ENCODE measurements around the gene KLF7.

The KLF7 gene

DNA sequence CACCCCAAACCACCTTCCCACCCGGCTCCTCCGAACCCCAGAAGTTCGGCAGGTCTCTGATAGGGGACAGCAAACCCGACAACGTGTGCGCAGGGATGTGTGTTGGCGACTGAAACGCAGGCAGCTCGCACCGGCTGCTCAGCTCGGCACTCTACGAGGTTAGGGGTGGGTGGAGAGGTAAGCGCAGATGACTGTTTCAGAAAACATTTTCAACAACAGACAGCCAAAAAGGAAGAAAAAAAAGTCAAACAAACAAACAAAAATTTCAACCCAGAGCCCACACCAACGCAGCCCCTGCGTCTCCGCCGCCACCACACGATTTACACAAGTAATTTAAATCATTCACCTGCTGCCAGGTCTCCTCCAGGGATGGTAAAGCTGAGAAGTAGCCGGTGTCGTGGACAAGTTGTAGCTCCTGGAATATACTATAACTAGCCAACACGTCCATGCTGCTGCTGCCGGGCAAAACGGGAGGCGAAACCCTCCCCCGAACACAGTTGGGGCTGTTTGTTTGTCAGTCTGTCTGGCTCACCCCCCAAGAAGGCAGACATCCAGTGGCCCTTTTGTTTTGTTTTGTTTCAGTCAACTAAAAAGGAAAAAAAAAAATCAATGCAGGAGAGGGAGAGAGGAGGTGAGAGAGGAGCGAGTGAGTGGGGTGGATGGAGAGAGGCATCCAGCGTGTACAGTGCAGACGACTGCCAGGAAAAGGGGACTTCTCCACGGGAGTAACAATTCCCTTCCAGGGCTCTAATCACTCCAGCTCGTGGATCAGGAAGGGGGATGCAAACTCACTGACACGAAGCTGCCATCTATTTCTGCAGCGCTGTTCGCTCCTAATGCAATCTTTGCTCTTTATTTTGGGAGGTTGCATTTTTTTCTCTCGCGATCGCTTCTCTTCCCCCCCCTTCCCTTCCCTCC lies at the start of gene KLF7:
Gene KLF7 (minus strand): TSS at position 828 of the 918 bp plus-strand sequence. CDS start 380 bp downstream, at position 448.
- H2AFZ ChIP-seq (ENCODE audit: low read depth, low read length) = peak within 1 kb of the TSS; percentile 92
- H3K4me3 ChIP-seq (ENCODE audit: low read depth in 1 of 2, low read length in 2 of 2) = peak within 1 kb of the TSS; percentile 56 to 67
- TF ChIP-seq EZH2 (IDR thresholded peaks at IDR 0.05; ENCODE audit: borderline replicate concordance, low read depth, low read length, severe bottlenecking) (peak; percentile 93), CTCF (IDR thresholded peaks at IDR 0.05; ENCODE audit: borderline replicate concordance, extremely low read depth, low read length, poor library complexity, severe bottlenecking) (no peak)
- no peaks in the 10 kb centered on the region for H3K79me2 ChIP-seq (ENCODE audit: insufficient read depth, low read length)
- peaks cover 8% of the 10 kb centered on the region; the same call in 1 of the 2 replicates for H4K20me1 ChIP-seq (ENCODE audit: insufficient read depth, low read length)
- H3K27ac ChIP-seq (ENCODE audit: low read length) = peak within 1 kb of the TSS; percentile 92
- peaks cover 30% of the 10 kb centered on the region for H3K4me1 ChIP-seq (ENCODE audit: insufficient read depth, low read length)
- ATAC-seq (ENCODE audit: insufficient read depth, low read depth) = no peak
- peak; percentile 11 for DNase-seq
- H3K9me3 ChIP-seq (ENCODE audit: insufficient read depth, low read length, severe bottlenecking) = no peaks in the 10 kb centered on the region
- H3K27me3 ChIP-seq (ENCODE audit: insufficient read depth, low read length, poor library complexity) = peaks cover 44% of the 10 kb centered on the region
- H3K9ac ChIP-seq (ENCODE audit: low read depth, low read length) = peak within 1 kb of the TSS; percentile 99
- H3K4me2 ChIP-seq (ENCODE audit: insufficient read depth, low read length) = peak within 1 kb of the TSS; percentile 81
- no peaks in the 10 kb centered on the region for H3K36me3 ChIP-seq (ENCODE audit: insufficient read depth, low read length)

- no peaks in the 10 kb centered on the region for H3K4me1 ChIP-seq (ENCODE audit: insufficient read depth, low read length)
- DNase-seq = no peak
- H3K4me3 ChIP-seq (ENCODE audit: low read depth in 1 of 2, low read length in 2 of 2) = no peak overlapping the region
- H3K27ac ChIP-seq (ENCODE audit: low read length) = no peak overlapping the region
- TF ChIP-seq CTCF (IDR thresholded peaks at IDR 0.05; ENCODE audit: borderline replicate concordance, extremely low read depth, low read length, poor library complexity, severe bottlenecking) (no peak), EZH2 (IDR thresholded peaks at IDR 0.05; ENCODE audit: borderline replicate concordance, low read depth, low read length, severe bottlenecking) (no peak)
- H4K20me1 ChIP-seq (ENCODE audit: insufficient read depth, low read length) = no peaks in the 10 kb centered on the region
- H3K27me3 ChIP-seq (ENCODE audit: insufficient read depth, low read length, poor library complexity) = no peaks in the 10 kb centered on the region
- H3K9me3 ChIP-seq (ENCODE audit: insufficient read depth, low read length, severe bottlenecking) = no peaks in the 10 kb centered on the region
- ATAC-seq (ENCODE audit: insufficient read depth, low read depth) = no peak
- H3K9ac ChIP-seq (ENCODE audit: low read depth, low read length) = no peak overlapping the region
- no peak overlapping the region for H2AFZ ChIP-seq (ENCODE audit: low read depth, low read length)
- H3K79me2 ChIP-seq (ENCODE audit: insufficient read depth, low read length) = no peaks in the 10 kb centered on the region
- H3K36me3 ChIP-seq (ENCODE audit: insufficient read depth, low read length) = no peaks in the 10 kb centered on the region
- H3K4me2 ChIP-seq (ENCODE audit: insufficient read depth, low read length) = no peak overlapping the region
These were observed 49.6 kb upstream of the KLF7 start for GRCh38 chr2:207215308-207215707.

DNA sequence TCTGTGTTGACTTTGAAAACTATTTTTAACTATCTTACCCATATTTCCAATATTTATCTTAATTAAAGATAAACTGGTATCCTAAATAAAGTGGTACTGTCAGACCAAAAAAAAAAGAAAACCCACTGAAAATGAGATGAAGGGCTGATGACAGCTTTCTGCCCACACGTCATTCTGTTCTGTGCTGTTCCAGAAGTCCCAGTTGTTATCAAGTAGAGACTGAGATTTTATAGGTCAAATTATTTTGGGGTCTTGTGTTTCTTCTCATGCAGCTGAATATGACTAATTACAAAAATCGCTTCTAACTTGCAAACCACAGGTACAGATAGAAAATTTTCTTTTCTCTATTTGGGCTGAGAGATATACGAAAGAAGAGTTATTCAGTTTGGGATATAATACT lies 48.7 kb upstream of the KLF7 start:
- no peaks in the 10 kb centered on the region for H3K36me3 ChIP-seq (ENCODE audit: insufficient read depth, low read length)
- no peak overlapping the region for H3K4me2 ChIP-seq (ENCODE audit: insufficient read depth, low read length)
- H3K27me3 ChIP-seq (ENCODE audit: insufficient read depth, low read length, poor library complexity) = no peaks in the 10 kb centered on the region
- ATAC-seq (ENCODE audit: insufficient read depth, low read depth) (no peak), DNase-seq (no peak)
- no peak overlapping the region for H3K9ac ChIP-seq (ENCODE audit: low read depth, low read length)
- no peaks in the 10 kb centered on the region for H4K20me1 ChIP-seq (ENCODE audit: insufficient read depth, low read length)
- TF ChIP-seq CTCF (IDR thresholded peaks at IDR 0.05; ENCODE audit: borderline replicate concordance, extremely low read depth, low read length, poor library complexity, severe bottlenecking) (no peak), EZH2 (IDR thresholded peaks at IDR 0.05; ENCODE audit: borderline replicate concordance, low read depth, low read length, severe bottlenecking) (no peak)
- H3K4me1 ChIP-seq (ENCODE audit: insufficient read depth, low read length) = no peaks in the 10 kb centered on the region
- H3K9me3 ChIP-seq (ENCODE audit: insufficient read depth, low read length, severe bottlenecking) = no peaks in the 10 kb centered on the region
- H3K27ac ChIP-seq (ENCODE audit: low read length) = no peak overlapping the region
- no peak overlapping the region for H3K4me3 ChIP-seq (ENCODE audit: low read depth in 1 of 2, low read length in 2 of 2)
- H2AFZ ChIP-seq (ENCODE audit: low read depth, low read length) = no peak overlapping the region
- H3K79me2 ChIP-seq (ENCODE audit: insufficient read depth, low read length) = no peaks in the 10 kb centered on the region

Data from DND-41 (cell line).